ENCODE results near the gene AVPR2. TPM values are rescaled to one million over a fixed set of nuclear protein-coding genes. Genes with fewer than 3 reads are reported as not detected.

The AVPR2 gene
- total RNA-seq, 1 donor, result not detected

DNA sequence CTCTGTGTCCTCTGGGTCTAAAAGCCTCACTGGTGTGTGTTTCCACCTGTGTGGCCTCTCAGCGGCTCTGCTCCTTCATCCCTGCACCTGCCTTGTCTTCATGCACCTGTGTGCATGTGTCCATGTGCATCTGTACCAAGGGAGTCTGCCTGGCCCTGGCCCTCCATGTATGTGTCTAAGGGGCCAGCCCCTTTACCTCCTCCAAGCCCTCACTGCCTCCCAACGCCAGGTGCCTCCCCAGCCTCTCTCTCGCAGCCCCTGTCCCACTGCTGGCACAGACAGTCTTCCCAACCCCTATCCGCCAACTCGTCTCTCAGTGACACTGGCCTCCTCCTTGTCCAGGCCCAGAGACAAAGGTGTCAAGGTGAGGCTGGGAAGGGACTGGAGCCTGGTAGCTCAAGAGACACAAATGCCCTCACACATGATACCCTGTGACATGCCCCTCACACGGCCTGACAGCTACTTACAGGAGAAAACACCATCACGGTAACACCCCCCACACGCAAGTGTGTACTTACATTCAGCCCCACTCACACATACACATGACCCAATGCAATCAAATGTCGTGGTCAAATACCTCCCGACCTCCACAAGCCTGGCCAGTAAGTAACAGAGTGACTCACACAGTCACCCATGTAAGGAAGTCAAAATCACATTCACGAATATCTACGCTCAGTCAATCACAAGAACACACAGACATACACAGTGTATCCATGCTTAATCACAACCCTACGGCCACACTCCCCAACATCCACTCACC lies 29.9 kb upstream of the AVPR2 start:
- no peak overlapping the region for H3K27ac ChIP-seq (ENCODE audit: low read depth, low read length)
- H3K79me2 ChIP-seq (ENCODE audit: insufficient read depth, low read length), result no peaks in the 10 kb centered on the region
- peak; percentile 62 for DNase-seq (ENCODE audit: insufficient read length, low spot score, missing footprints)
- H2AFZ ChIP-seq (ENCODE audit: low read length), result no peak overlapping the region
- H3K36me3 ChIP-seq (ENCODE audit: insufficient read depth, low read length), result no peaks in the 10 kb centered on the region
- no peak overlapping the region for H3K4me3 ChIP-seq (ENCODE audit: insufficient read depth, low read length)
- TF ChIP-seq, protein P1, sequence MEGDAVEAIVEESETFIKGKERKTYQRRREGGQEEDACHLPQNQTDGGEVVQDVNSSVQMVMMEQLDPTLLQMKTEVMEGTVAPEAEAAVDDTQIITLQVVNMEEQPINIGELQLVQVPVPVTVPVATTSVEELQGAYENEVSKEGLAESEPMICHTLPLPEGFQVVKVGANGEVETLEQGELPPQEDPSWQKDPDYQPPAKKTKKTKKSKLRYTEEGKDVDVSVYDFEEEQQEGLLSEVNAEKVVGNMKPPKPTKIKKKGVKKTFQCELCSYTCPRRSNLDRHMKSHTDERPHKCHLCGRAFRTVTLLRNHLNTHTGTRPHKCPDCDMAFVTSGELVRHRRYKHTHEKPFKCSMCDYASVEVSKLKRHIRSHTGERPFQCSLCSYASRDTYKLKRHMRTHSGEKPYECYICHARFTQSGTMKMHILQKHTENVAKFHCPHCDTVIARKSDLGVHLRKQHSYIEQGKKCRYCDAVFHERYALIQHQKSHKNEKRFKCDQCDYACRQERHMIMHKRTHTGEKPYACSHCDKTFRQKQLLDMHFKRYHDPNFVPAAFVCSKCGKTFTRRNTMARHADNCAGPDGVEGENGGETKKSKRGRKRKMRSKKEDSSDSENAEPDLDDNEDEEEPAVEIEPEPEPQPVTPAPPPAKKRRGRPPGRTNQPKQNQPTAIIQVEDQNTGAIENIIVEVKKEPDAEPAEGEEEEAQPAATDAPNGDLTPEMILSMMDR (IDR thresholded peaks at IDR 0.05; ENCODE audit: extremely low read depth, low read depth, low read length), result no peak
- peaks cover 9% of the 10 kb centered on the region for H4K20me1 ChIP-seq (ENCODE audit: insufficient read depth, low read length)
- H3K4me1 ChIP-seq (ENCODE audit: insufficient read depth, low read length), result no peaks in the 10 kb centered on the region
- H3K4me2 ChIP-seq (ENCODE audit: insufficient read depth, low read length), result no peak overlapping the region
- peaks cover 24% of the 10 kb centered on the region for H3K27me3 ChIP-seq (ENCODE audit: insufficient read depth, low read length)
- H3K9me3 ChIP-seq (ENCODE audit: low read depth, low read length), result no peaks in the 10 kb centered on the region

DNA sequence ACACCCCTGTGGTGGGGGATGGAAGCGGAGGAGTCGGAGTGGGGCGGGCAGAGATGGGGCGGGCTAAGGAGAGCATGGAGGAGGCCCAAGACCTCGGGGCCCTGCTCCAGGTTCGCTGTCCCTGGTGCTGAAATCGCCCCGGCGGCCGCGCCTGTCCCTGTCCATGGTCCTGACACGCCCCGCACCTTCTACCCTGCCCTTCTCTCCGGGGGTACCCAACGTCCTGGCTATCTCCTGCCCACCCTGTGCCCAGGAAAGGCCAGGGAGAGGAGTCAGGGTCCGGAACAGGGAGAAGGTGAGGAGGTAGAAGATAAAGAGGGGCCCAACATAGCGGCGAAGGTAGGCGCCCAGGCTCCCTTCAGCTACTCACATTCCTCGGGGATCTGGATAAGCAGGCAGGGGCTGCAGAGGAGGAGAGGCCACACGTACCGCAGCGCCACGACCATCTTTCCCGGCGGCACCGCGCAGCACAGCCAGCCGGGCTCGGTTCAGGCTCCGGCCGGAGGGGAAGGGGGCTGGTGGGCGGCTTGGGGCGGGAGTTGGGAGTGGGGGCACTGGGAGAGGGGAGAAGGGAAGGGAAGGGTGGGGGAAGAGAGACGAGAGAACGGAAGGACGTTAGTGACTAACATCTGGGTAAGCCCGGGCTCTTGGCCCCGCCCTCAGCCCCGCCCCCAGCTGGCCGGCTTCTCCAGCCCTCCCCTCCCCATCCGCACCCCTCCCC lies 28.9 kb upstream of the AVPR2 start:
- Histone ChIP-seq H3K9me3 (ENCODE audit: low read depth, low read length) (no peaks in the 10 kb centered on the region), H4K20me1 (ENCODE audit: insufficient read depth, low read length) (peaks cover 9% of the 10 kb centered on the region), H3K4me1 (ENCODE audit: insufficient read depth, low read length) (no peaks in the 10 kb centered on the region), H2AFZ (ENCODE audit: low read length) (no peak overlapping the region), H3K27me3 (ENCODE audit: insufficient read depth, low read length) (peaks cover 31% of the 10 kb centered on the region), H3K4me3 (ENCODE audit: insufficient read depth, low read length) (no peak overlapping the region), H3K27ac (ENCODE audit: low read depth, low read length) (no peak overlapping the region), H3K4me2 (ENCODE audit: insufficient read depth, low read length) (no peak overlapping the region), H3K79me2 (ENCODE audit: insufficient read depth, low read length) (no peaks in the 10 kb centered on the region), H3K36me3 (ENCODE audit: insufficient read depth, low read length) (no peaks in the 10 kb centered on the region)
- peak; percentile 95 for DNase-seq (ENCODE audit: insufficient read length, low spot score, missing footprints)
- TF ChIP-seq, protein P1 (IDR thresholded peaks at IDR 0.05; ENCODE audit: extremely low read depth, low read depth, low read length), result no peak

DNA sequence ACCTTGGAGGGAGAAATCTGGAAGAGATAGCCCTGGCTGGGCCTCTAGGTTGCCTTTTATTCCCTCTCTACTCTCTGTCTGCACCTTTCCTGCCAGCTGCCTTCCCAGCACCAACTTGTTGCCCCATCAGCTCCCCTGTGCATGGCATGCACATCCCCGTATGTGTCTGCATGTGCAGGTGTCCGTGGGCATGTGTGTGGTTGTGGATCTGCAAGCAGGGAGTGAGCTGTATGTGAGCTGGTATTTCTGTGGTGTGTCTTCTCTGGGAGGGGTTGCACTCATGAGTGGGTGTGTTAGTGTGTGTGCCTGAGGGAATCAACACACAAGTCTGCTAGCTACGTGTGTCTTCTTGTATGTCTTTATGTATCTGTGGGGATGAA lies 28.4 kb upstream of the AVPR2 start:
- no peaks in the 10 kb centered on the region for H3K4me1 ChIP-seq (ENCODE audit: insufficient read depth, low read length)
- H3K9me3 ChIP-seq (ENCODE audit: low read depth, low read length), result no peaks in the 10 kb centered on the region
- peaks cover 36% of the 10 kb centered on the region for H3K27me3 ChIP-seq (ENCODE audit: insufficient read depth, low read length)
- TF ChIP-seq, protein P1 (IDR thresholded peaks at IDR 0.05; ENCODE audit: extremely low read depth, low read depth, low read length), result no peak
- no peak overlapping the region for H3K4me2 ChIP-seq (ENCODE audit: insufficient read depth, low read length)
- DNase-seq (ENCODE audit: insufficient read length, low spot score, missing footprints), result peak; percentile 81
- H3K4me3 ChIP-seq (ENCODE audit: insufficient read depth, low read length), result no peak overlapping the region
- no peak overlapping the region for H2AFZ ChIP-seq (ENCODE audit: low read length)
- no peaks in the 10 kb centered on the region for H3K79me2 ChIP-seq (ENCODE audit: insufficient read depth, low read length)
- no peaks in the 10 kb centered on the region for H3K36me3 ChIP-seq (ENCODE audit: insufficient read depth, low read length)
- H4K20me1 ChIP-seq (ENCODE audit: insufficient read depth, low read length), result peaks cover 9% of the 10 kb centered on the region
- H3K27ac ChIP-seq (ENCODE audit: low read depth, low read length), result no peak overlapping the region

DNA sequence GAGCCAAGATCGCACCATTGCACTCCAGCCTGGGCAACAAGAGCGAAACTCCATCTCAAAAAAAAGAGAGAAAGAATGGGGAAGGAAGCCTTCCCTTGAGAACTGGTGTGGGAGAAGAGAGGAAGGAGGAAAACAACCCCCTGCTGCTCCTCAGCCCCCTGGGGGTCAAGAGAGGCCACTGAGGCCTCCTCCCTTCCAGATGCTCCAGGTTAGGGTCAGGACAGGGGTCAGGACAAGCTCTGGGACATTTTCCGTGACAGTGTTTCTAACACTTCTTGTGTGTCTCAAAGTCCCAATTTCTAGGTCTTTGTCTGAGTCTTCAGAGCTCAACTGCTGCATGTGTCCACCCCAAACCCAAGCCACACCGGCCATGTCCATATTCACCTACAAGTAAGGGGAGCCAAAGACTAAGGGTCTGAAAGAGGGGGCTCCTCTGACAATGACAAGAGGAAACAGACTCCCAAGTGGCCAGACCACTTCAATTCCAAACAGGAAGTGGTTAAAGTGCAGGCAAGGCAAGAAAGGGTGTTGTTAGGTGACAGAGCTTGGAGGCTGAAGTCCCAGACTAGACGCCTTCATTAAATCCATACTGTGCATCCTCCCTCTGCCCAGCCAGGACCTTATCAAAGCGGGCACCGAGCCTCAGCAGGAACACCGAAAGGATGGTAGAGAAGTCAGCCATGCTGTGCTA lies 26.8 kb upstream of the AVPR2 start:
- TF ChIP-seq, protein P1 (IDR thresholded peaks at IDR 0.05; ENCODE audit: extremely low read depth, low read depth, low read length), result no peak
- no peaks in the 10 kb centered on the region for H3K4me1 ChIP-seq (ENCODE audit: insufficient read depth, low read length)
- H3K4me2 ChIP-seq (ENCODE audit: insufficient read depth, low read length), result no peak overlapping the region
- H3K27ac ChIP-seq (ENCODE audit: low read depth, low read length), result no peak overlapping the region
- H3K9me3 ChIP-seq (ENCODE audit: low read depth, low read length), result no peaks in the 10 kb centered on the region
- no peak overlapping the region for H3K4me3 ChIP-seq (ENCODE audit: insufficient read depth, low read length)
- peaks cover 45% of the 10 kb centered on the region for H3K27me3 ChIP-seq (ENCODE audit: insufficient read depth, low read length)
- peaks cover 9% of the 10 kb centered on the region for H4K20me1 ChIP-seq (ENCODE audit: insufficient read depth, low read length)
- peak; percentile 59 for DNase-seq (ENCODE audit: insufficient read length, low spot score, missing footprints)
- no peaks in the 10 kb centered on the region for H3K36me3 ChIP-seq (ENCODE audit: insufficient read depth, low read length)
- no peak overlapping the region for H2AFZ ChIP-seq (ENCODE audit: low read length)
- H3K79me2 ChIP-seq (ENCODE audit: insufficient read depth, low read length), result no peaks in the 10 kb centered on the region
